ACC112 (cell line): ENCODE measurements around the gene CREB3L1.
A peak's percentile ranks its signal among the peaks of the same experiment; 100 is the strongest.

Source experiments
- H2AFZ ChIP-seq: fragments of 200-600 bp; sonication (generic); one replicate; pipeline ENCODE4 v1.6.0; 2017; ENCODE audit warnings: antibody characterized with exemption, low read length; ENCODE audit not compliant: unreplicated experiment
- H3K27ac ChIP-seq: fragments of 200-600 bp; sonication (generic); 2 replicates; pipeline ENCODE4 v1.5.1; 2014; ENCODE audit warnings: low read depth, mild to moderate bottlenecking, antibody characterized with exemption, low read length, moderate library complexity
- H3K27me3 ChIP-seq: fragments of 200-600 bp; sonication (generic); 2 replicates; pipeline ENCODE4 v1.6.1; 2014; ENCODE audit warnings: mild to moderate bottlenecking, antibody characterized with exemption, low read length, moderate library complexity, mixed read lengths; ENCODE audit not compliant: insufficient read depth
- H3K36me3 ChIP-seq: fragments of 200-600 bp; sonication (generic); 2 replicates; pipeline ENCODE4 v1.6.1; 2016; ENCODE audit warnings: mild to moderate bottlenecking, antibody characterized with exemption, low read length, moderate library complexity, mixed read lengths; ENCODE audit not compliant: insufficient read depth
- H3K4me1 ChIP-seq: fragments of 200-600 bp; sonication (generic); one replicate; pipeline ENCODE4 v1.6.1; 2016; ENCODE audit warnings: low read length, mixed read lengths; ENCODE audit not compliant: insufficient read depth, unreplicated experiment, control insufficient read depth
- H3K4me3 ChIP-seq: fragments of 200-600 bp; sonication (generic); 2 replicates; pipeline ENCODE4 v1.5.1; 2014; ENCODE audit warnings: mild to moderate bottlenecking, low read depth, low read length
- H3K79me2 ChIP-seq: fragments of 200-600 bp; sonication (generic); one replicate; pipeline ENCODE4 v1.6.0; 2016; ENCODE audit warnings: low read length; ENCODE audit not compliant: control insufficient read depth, unreplicated experiment, insufficient read depth

The CREB3L1 gene

DNA sequence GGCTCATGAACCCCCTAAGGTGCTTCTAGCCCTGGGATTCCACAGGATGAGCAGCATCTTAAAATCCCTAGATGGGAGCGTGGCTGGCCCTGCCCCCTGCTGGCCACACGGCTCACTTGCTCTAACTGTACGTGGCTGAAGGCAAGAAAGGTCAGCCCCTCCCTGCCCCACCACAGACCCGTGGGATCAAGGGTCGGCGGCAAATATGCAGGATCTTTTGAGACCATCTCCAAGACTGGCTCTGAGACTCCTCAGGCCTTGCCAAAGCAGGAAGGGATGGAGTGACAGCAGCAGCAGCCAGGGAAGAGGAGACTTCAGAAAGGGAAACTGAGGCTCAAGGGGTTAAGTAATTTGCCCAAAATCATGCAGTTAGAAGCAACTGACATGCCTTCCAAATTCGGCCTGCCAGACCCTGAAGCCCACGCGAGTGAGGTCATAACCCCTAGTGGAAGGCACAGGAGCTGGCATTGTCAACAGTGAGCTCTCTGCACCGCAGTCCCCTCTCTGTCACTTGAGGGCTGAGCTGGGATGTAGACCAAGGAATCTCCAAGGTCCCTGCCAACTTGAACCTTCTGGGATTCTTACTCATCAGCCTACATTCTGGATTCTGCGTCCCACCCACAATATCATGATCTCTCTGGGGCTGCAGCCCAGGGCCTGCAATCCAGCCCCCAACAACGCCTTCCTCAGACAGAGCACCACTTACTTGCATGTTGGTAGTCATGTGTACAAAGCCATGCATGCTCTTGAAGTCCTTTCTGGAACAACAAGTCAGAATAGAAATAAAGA is 31.4 kb downstream of the CREB3L1 start:
- peaks cover 33% of the 10 kb centered on the region for H3K4me1 ChIP-seq
- H3K27me3 ChIP-seq, result no peaks in the 10 kb centered on the region
- no peak overlapping the region for H3K4me3 ChIP-seq
- peaks cover 21% of the 10 kb centered on the region for H3K79me2 ChIP-seq
- peaks cover 17% of the 10 kb centered on the region for H3K36me3 ChIP-seq
- 0 out of 2 replicates have a peak overlapping the region, but pooled peaks have one; percentile 9 for H3K27ac ChIP-seq
- no peak overlapping the region for H2AFZ ChIP-seq

DNA sequence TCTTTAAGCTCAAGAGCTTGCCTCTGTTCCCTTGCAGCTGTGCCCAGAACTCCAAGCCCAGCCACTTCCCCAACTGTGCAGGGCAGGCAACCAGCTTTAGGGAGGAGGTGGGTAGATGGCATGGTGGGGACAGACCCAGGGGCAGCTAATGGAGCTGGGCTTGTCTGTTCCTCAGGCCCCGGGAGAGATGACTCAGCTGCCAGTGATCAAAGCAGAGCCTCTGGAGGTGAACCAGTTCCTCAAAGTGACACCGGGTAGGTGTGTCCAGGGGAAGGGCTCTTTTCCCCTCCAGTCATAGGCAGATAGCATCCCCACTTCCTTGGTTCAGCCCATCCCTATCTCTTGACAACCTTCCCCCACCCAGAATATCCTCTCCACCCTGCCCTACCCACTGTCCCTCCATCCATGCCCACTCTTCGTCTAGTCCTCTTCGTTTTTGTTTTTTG is 32.4 kb downstream of the CREB3L1 start:
- Histone ChIP-seq H3K4me1 (peaks cover 33% of the 10 kb centered on the region), H2AFZ (no peak overlapping the region)

DNA sequence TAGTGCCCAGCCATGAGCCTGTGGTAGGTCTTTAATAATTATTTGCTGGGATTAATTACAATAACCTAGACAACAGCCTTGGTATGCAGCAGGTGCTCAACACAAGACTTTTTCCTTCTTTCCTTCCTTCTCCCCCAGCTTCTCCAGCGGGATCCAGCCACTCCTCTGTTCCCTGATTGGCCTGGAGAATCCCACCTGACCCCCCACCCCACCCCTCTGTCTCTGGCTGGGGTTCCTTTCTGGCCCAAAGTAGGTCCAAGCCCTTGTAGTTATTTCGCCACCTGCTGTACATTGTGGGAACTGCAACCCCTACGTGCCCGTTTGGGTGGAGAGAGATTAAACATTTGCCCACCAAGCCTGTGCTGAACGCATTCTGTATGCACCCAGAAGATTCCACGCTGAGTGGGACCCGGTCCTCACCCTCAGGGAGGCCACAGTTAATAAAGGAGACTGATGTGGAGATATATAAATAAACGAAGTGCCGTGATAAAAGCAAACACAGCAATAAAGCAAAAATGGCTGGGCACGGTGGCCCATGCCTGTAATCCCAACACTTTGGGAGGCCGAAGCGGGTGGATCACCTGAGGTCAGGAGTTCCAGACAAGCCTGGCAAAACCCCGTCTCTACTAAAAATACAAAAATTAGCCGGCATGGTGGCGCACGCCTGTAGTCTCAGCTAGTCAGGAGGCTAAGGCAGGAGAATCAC is 37.7 kb downstream of the CREB3L1 start:
- Histone ChIP-seq H3K4me3 (no peak overlapping the region), H3K4me1 (no peaks in the 10 kb centered on the region), H3K27ac (no peak overlapping the region), H2AFZ (no peak overlapping the region), H3K36me3 (peaks cover 37% of the 10 kb centered on the region), H3K79me2 (no peaks in the 10 kb centered on the region), H3K27me3 (no peaks in the 10 kb centered on the region)

More for the DNA sequence above, 32.4 kb downstream of the CREB3L1 start:
- Histone ChIP-seq H3K27ac (no peak overlapping the region), H3K27me3 (no peaks in the 10 kb centered on the region), H3K79me2 (peaks cover 19% of the 10 kb centered on the region), H3K4me3 (no peak overlapping the region), H3K36me3 (peaks cover 18% of the 10 kb centered on the region)

DNA sequence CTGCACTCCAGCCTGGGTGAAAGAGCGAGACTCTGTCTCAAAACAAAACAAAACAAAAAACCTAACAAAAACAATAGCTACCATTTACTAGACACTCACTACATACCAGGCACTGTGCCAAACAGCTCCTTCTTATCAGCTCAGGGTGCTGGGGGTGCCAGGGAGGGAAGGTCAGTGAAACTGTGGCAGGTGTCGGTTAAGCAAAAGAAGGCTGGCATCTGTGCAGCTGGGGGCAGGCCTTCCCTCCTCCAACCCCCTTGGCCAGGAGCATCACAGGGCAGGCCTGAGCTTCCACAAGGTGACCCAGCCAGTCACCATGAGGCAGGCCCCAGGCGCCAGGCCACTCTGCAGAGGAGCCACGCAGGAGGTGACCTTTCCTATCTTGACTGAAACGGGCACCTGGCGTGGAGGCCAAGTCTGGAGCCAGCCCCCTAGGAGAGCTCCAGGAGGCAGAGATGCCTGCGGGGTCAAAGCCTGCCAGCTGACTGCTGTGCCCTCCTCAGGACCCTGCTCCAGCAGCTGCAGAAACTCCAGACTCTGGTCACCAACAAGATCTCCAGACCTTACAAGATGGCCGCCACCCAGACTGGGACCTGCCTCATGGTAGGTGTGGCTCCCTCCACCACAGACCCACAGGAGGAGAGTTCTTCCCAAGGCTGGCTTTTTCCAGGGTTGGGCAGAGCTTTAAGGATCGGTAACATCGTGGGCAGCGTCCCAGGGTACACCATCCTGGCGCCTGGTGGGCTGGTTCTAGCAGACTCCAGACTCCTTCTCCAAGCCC is 38.5 kb downstream of the CREB3L1 start:
- H2AFZ ChIP-seq, result no peak overlapping the region

DNA sequence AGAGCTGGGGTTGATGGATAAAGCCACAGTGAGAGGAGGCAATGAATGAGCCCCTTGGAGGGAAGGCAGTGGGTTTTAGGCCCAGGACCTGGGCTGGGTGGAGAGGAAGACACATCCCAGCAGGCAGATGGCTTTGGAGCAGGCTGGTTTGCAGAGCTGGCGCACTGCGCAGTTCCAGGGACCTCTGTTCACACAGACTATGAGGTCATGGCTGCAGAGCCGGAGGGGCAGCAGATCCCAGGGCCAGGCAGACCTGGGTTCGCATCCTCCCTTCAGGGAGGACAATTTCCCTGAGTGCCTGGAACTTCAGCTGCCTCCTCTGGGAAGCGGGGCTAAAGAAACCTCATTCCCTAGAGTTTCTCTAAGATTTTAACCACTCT is 41.6 kb downstream of the CREB3L1 start:
- Histone ChIP-seq H3K79me2 (no peaks in the 10 kb centered on the region), H2AFZ (no peak overlapping the region), H3K4me1 (no peaks in the 10 kb centered on the region), H3K36me3 (peaks cover 41% of the 10 kb centered on the region), H3K27ac (no peak overlapping the region), H3K4me3 (no peak overlapping the region), H3K27me3 (no peaks in the 10 kb centered on the region)

More for the DNA sequence above, 38.5 kb downstream of the CREB3L1 start:
- Histone ChIP-seq H3K4me1 (no peaks in the 10 kb centered on the region), H3K79me2 (no peaks in the 10 kb centered on the region), H3K4me3 (no peak overlapping the region), H3K27ac (no peak overlapping the region), H3K36me3 (peaks cover 39% of the 10 kb centered on the region), H3K27me3 (no peaks in the 10 kb centered on the region)

GRCh38 chr11:46321757-46322156 is 44.3 kb downstream of the CREB3L1 start:
- H3K4me1 ChIP-seq, result no peaks in the 10 kb centered on the region
- H3K27me3 ChIP-seq, result no peaks in the 10 kb centered on the region
- no peak overlapping the region for H2AFZ ChIP-seq
- no peak overlapping the region for H3K4me3 ChIP-seq
- H3K36me3 ChIP-seq, result peaks cover 29% of the 10 kb centered on the region
- H3K79me2 ChIP-seq, result no peaks in the 10 kb centered on the region
- H3K27ac ChIP-seq, result no peak overlapping the region

DNA sequence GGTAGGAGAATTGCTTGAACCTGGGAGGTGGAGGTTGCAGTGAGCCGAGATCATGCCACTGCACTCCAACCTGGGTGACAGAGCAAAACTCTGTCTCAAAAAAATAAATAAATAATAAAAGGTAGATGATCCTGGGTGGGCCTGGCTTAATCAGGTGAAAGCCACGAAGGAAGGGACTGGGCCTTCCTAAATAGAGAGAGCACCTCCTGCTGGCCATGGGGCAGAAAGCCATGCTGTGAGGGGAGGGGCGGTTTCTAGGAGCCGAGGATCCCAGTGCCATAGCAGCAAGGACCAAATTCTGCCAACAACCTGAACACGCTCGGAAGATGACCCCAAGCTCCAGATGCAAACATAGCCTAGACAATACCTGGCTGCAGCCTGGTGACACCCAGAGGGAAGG is 45.3 kb downstream of the CREB3L1 start:
- no peak overlapping the region for H2AFZ ChIP-seq
- peaks cover 20% of the 10 kb centered on the region for H3K36me3 ChIP-seq
- no peak overlapping the region for H3K4me3 ChIP-seq
- no peaks in the 10 kb centered on the region for H3K79me2 ChIP-seq
- H3K27ac ChIP-seq, result no peak overlapping the region
- H3K4me1 ChIP-seq, result no peaks in the 10 kb centered on the region
- no peaks in the 10 kb centered on the region for H3K27me3 ChIP-seq

DNA sequence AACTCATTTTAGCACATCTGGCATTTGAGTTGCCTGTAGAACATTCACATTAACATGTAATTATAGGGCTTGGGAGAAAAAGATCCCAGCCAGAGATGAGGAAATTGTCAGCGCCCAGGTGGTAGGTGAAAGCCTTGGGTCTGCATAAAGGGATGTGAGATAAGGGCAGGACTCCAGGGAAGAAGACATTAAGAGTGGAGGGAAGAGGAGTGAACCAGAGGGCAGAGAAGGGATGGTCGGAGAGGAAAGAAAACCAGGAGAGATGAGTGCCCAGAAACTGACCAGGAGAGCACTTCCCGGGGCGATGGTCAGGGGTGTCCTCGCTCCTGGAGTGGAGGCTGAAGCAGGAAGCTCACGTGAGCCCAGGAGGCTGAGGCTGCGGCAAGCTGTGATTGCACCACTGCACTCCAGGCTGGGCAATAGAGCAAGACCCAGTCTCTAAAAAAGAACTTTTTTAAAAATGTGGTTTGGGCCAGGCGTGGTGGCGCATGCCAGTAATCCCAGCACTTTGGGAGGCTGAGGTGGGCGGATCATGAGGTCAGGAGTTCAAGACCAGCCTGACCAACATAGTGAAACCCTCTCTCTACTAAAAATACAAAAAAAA is 49.5 kb downstream of the CREB3L1 start:
- no peaks in the 10 kb centered on the region for H3K4me1 ChIP-seq
- H3K36me3 ChIP-seq, result peaks cover 4% of the 10 kb centered on the region; the same call in 1 of the 2 replicates
- no peak overlapping the region for H2AFZ ChIP-seq
- no peaks in the 10 kb centered on the region for H3K79me2 ChIP-seq
- H3K4me3 ChIP-seq, result no peak overlapping the region
- H3K27ac ChIP-seq, result no peak overlapping the region
- peaks cover 21% of the 10 kb centered on the region for H3K27me3 ChIP-seq

DNA sequence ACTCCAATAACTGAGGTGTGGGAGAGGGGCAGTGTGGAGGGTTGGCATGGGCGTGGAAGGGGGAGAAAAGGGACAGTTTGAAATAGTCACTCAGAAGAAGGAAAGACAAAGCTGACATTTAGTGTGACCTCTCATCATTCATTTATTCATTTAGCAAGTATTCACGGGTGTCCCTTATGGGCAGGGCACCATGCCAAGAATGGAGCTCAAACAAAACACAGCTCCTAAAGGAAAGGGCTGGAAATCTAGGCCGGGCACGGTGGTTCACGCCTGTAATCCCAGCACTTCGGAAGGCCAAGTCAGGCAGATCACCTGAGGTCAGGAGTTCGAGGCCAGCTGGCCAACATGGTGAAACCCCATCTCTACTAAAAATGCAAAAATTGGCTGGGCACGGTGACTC is 50.4 kb downstream of the CREB3L1 start:
- no peaks in the 10 kb centered on the region for H3K36me3 ChIP-seq
- H3K79me2 ChIP-seq, result no peaks in the 10 kb centered on the region
- no peak overlapping the region for H3K4me3 ChIP-seq
- no peak overlapping the region for H3K27ac ChIP-seq
- H3K27me3 ChIP-seq, result peaks cover 30% of the 10 kb centered on the region
- no peak overlapping the region for H2AFZ ChIP-seq
- H3K4me1 ChIP-seq, result no peaks in the 10 kb centered on the region

DNA sequence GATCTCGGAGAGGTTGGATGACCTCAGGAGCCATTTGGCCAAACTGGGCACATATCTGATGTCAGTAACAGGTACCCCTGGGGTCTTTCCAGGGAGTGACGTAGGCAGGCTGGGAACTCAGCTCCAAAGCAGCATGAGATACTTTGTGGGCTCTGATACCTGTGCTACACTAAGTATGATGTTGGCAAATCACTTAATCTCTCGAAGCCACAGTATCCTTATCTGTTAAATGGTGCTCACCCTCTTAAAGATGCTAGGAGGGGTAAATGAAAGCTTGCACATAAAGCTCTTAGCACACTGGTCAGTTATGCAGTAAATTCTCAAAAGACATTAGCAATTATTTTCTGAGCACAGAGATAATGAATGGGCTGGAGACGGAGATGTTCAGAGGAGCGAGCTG is 52.7 kb downstream of the CREB3L1 start:
- Histone ChIP-seq H2AFZ (no peak overlapping the region), H3K4me1 (no peaks in the 10 kb centered on the region), H3K36me3 (no peaks in the 10 kb centered on the region), H3K79me2 (no peaks in the 10 kb centered on the region), H3K4me3 (no peak overlapping the region), H3K27me3 (peaks cover 47% of the 10 kb centered on the region), H3K27ac (no peak overlapping the region)
